K562 (cell line): ENCODE measurements around the gene GPR78. TPM values are rescaled to one million over a fixed set of nuclear protein-coding genes. Genes with fewer than 3 reads are reported as not detected.
A peak's percentile ranks its signal among the peaks of the same experiment; 100 is the strongest.

ENCODE experiments used
- ATAC-seq: fragments of 200-7000 bp; cut with Tn5 transposase; 3 replicates; pipeline ENCODE4 v1.9.1; 2020; ENCODE audit warnings: moderate library complexity
- Bru-seq: library from RNA; stranded (reverse); fragments of 400-500 nt; gene quantifications from one replicate; lab custom pipeline; 2021; lab: Mats Ljungman, UMichigan
- BruChase-seq, 2 experiments: library from RNA; stranded (reverse); fragments of 400-500 nt; gene quantifications; one replicate each; lab custom pipeline; 2021; lab: Mats Ljungman, UMichigan
- BruUV-seq: library from RNA; stranded (reverse); fragments of 400-500 nt; replicated peaks from 2 replicates; lab custom pipeline; 2021; lab: Mats Ljungman, UMichigan
- CTCF ChIA-PET: fragments of 300-600 bp; formaldehyde crosslinking; extraction: SDS; loops from one replicate; lab custom pipeline; 2021; ENCODE audit warnings: low intra/inter-chr PET ratio; lab: Yijun Ruan, JAX
- POLR2A ChIA-PET: fragments of 300-600, 350-650 bp; sonication (Branson Sonifier 250); formaldehyde crosslinking; extraction: SDS; loops from one replicate; lab custom pipeline; 2021; ENCODE audit warnings: antibody characterized with exemption, inconsistent platforms; lab: Yijun Ruan, JAX
- DNase-seq, 4 experiments: peaks; one replicate each; pipeline versions ENCODE4 v3.0.0 to v3.0.0-alpha.2; 2011 to 2018; ENCODE audit warnings: low spot score in 3 of 4, mixed read lengths in 3 of 4; ENCODE audit errors: extremely low read depth in 1 of 4
- FAIRE-seq: peaks from 2 replicates; lab custom pipeline; 2011; peaks lifted over from hg19 to GRCh38; lab: Jason Lieb, UNC
- H2AFZ ChIP-seq: 2 replicates; pipeline ENCODE4 v1.6.0; 2011; ENCODE audit warnings: low read depth, low read length, control low read depth, inconsistent platforms
- H3K27ac ChIP-seq: fragments of 200-600 bp; 3 replicates; pipeline ENCODE4 v1.8.0; 2011; ENCODE audit warnings: low read depth, mild to moderate bottlenecking, control low read depth, inconsistent platforms, low read length, moderate library complexity, mixed read lengths; ENCODE audit errors: extremely low read depth
- H3K27me3 ChIP-seq, 2 experiments: fragments of 300-600 bp in 1 of 2; 2 replicates in 1 of 2; 3 replicates in 1 of 2; pipeline versions ENCODE4 v1.6.0 to v1.8.0; 2011; ENCODE audit warnings: inconsistent platforms in 2 of 2, low read length in 2 of 2, mild to moderate bottlenecking in 1 of 2, mixed read lengths in 1 of 2, moderate library complexity in 1 of 2; ENCODE audit not compliant: control insufficient read depth in 2 of 2, insufficient read depth in 2 of 2
- H3K36me3 ChIP-seq: fragments of 300-600 bp; 3 replicates; pipeline ENCODE4 v1.8.0; 2011; ENCODE audit warnings: mild to moderate bottlenecking, low read length, inconsistent platforms; ENCODE audit not compliant: control insufficient read depth, insufficient read depth
- H3K4me1 ChIP-seq, 2 experiments: fragments of 200-600 bp in 1 of 2; replicated peaks in 1 of 2; 2 replicates in 1 of 2; 3 replicates in 1 of 2; pipeline versions ENCODE4 v1.5.1 to v1.8.0; 2011; ENCODE audit warnings: inconsistent platforms in 2 of 2, low read length in 2 of 2, mild to moderate bottlenecking in 1 of 2, mixed read lengths in 1 of 2, moderate library complexity in 1 of 2; ENCODE audit not compliant: control insufficient read depth in 2 of 2, insufficient read depth in 2 of 2
- H3K4me2 ChIP-seq: 2 replicates; pipeline ENCODE4 v1.6.1; 2011; ENCODE audit warnings: low read length, control low read depth, inconsistent platforms, mixed read lengths; ENCODE audit not compliant: insufficient read depth
- H3K4me3 ChIP-seq: fragments of 200-600 bp; sonication (generic), shearing (Covaris generic); 2 replicates; pipeline ENCODE4 v1.5.1; 2016; ENCODE audit warnings: control low read depth, inconsistent platforms
- H3K79me2 ChIP-seq: fragments of 200-600 bp; 3 replicates; pipeline ENCODE4 v1.8.0; 2011; ENCODE audit warnings: low read length, inconsistent platforms; ENCODE audit not compliant: control insufficient read depth, insufficient read depth
- H3K9ac ChIP-seq, 2 experiments: 2 replicates each; pipeline versions ENCODE4 v1.6.0 to v1.6.1; 2011; ENCODE audit warnings: low read depth in 2 of 2, low read length in 2 of 2, control low read depth in 1 of 2, inconsistent platforms in 1 of 2, mild to moderate bottlenecking in 1 of 2, mixed read lengths in 1 of 2; ENCODE audit not compliant: insufficient read depth in 1 of 2
- H3K9me1 ChIP-seq: one replicate; pipeline ENCODE4 v1.6.0; 2011; ENCODE audit warnings: inconsistent platforms, mild to moderate bottlenecking, low read length, moderate library complexity; ENCODE audit not compliant: control insufficient read depth, insufficient read depth
- H3K9me3 ChIP-seq: replicated peaks from 2 replicates; pipeline ENCODE4 v1.5.1; 2011; ENCODE audit warnings: low read depth, low read length, inconsistent platforms; ENCODE audit not compliant: control insufficient read depth, insufficient read depth
- H4K20me1 ChIP-seq: replicated peaks from 2 replicates; pipeline ENCODE4 v1.6.1; 2011; ENCODE audit warnings: low read length, inconsistent platforms, mixed read lengths; ENCODE audit not compliant: control insufficient read depth, insufficient read depth
- CREB1 ChIP-seq, 2 experiments: sonication (generic) in 1 of 2; formaldehyde crosslinking in 1 of 2; IDR thresholded peaks; 2 replicates each; pipeline versions ENCODE4 v1.6.1 to v1.8.0; 2012 to 2022; ENCODE audit warnings: inconsistent platforms in 1 of 2, mild to moderate bottlenecking in 1 of 2, missing genetic modification reagents in 1 of 2, moderate library complexity in 1 of 2
- ETS2 ChIP-seq: IDR thresholded peaks from 2 replicates; pipeline ENCODE4 v1.6.1; 2016; ENCODE audit warnings: borderline replicate concordance, missing genetic modification characterization, mild to moderate bottlenecking, moderate library complexity, missing compliant biosample characterization; ENCODE audit not compliant: poor library complexity, severe bottlenecking
- FUS ChIP-seq: fragments of 200-400 bp; formaldehyde crosslinking; optimal IDR thresholded peaks from 2 replicates; pipeline ENCODE3; 2017; ENCODE audit warnings: low read depth, low read length
- HNRNPK ChIP-seq: fragments of 200-400 bp; formaldehyde crosslinking; IDR thresholded peaks from one replicate; pipeline ENCODE4 v1.6.1; 2018; ENCODE audit warnings: mild to moderate bottlenecking, low read depth, low read length; ENCODE audit not compliant: poor library complexity, severe bottlenecking
- MAFF ChIP-seq: IDR thresholded peaks from 2 replicates; pipeline ENCODE4 v1.6.1; 2012; ENCODE audit warnings: low read length, improper control_type of control experiment
- MEF2A ChIP-seq: IDR thresholded peaks from 2 replicates; pipeline ENCODE4 v1.6.1; 2011; ENCODE audit warnings: low read depth, mild to moderate bottlenecking, low read length, moderate library complexity; ENCODE audit not compliant: control insufficient read depth
- MIER1 ChIP-seq: fragments of 450-650 bp; IDR thresholded peaks from 2 replicates; pipeline ENCODE4 v1.6.1; 2016; ENCODE audit warnings: antibody characterized with exemption, mild to moderate bottlenecking, low read depth
- MTA2 ChIP-seq: fragments of 450-650 bp; IDR thresholded peaks from 2 replicates; pipeline ENCODE4 v1.6.1; 2016; ENCODE audit warnings: low read depth
- NFE2 ChIP-seq: IDR thresholded peaks from 2 replicates; pipeline ENCODE4 v1.6.1; 2014; ENCODE audit warnings: antibody characterized with exemption, low read depth
- PCBP1 ChIP-seq: fragments of 200-400 bp; formaldehyde crosslinking; IDR thresholded peaks from 2 replicates; pipeline ENCODE4 v1.6.1; 2018; ENCODE audit warnings: mild to moderate bottlenecking, low read depth, low read length; ENCODE audit not compliant: poor library complexity, severe bottlenecking
- PHB2 ChIP-seq: fragments of 450-650 bp; IDR thresholded peaks from 2 replicates; pipeline ENCODE4 v1.6.1; 2017; ENCODE audit warnings: low read depth
- PHF20 ChIP-seq: fragments of 450-650 bp; IDR thresholded peaks from 2 replicates; pipeline ENCODE4 v1.6.1; 2018; ENCODE audit not compliant: partially characterized antibody
- POLR2AphosphoS2 ChIP-seq: IDR thresholded peaks from 2 replicates; pipeline ENCODE4 v1.6.1; 2012; ENCODE audit warnings: low read length, improper control_type of control experiment
- USF2 ChIP-seq: sonication (generic); formaldehyde crosslinking; IDR thresholded peaks from 2 replicates; pipeline ENCODE4 v1.5.0; 2020; ENCODE audit warnings: missing genetic modification reagents
- ZBTB8A ChIP-seq: fragments of 450-650 bp; IDR thresholded peaks from 2 replicates; pipeline ENCODE4 v1.6.1; 2018; ENCODE audit warnings: mild to moderate bottlenecking, moderate library complexity; ENCODE audit not compliant: partially characterized antibody
- ZC3H11A ChIP-seq: IDR thresholded peaks from 2 replicates; pipeline ENCODE4 v1.6.1; 2012; ENCODE audit warnings: low read depth, low read length, improper control_type of control experiment
- ZNF175 ChIP-seq: fragments of 200-800 bp; sonication (Bioruptor generic); IDR thresholded peaks from 2 replicates; pipeline ENCODE4 v1.6.1; 2016; ENCODE audit warnings: low read depth, mild to moderate bottlenecking, missing genetic modification characterization, missing compliant biosample characterization
- ZNF561 ChIP-seq: fragments of 450-650 bp; formaldehyde crosslinking; conservative IDR thresholded peaks from 2 replicates; pipeline ENCODE4 v1.4.0; 2020; ENCODE audit warnings: mild to moderate bottlenecking, moderate library complexity
- WGBS: fragments of 100-300 bp; shearing (Covaris generic); methylation state at CpG from one replicate; pipeline ENCODE4 v1.1.6; 2016; ENCODE audit warnings: low coverage, mixed read lengths; ENCODE audit not compliant: insufficient coverage; ENCODE audit errors: missing lambda C conversion rate; 5-methylcytosine and 5-hydroxymethylcytosine counted together
- in situ Hi-C: fragments of 300-500 bp; cut with MboI; formaldehyde crosslinking; loops from 4 replicates; pipeline ENCODE4 v1.15.0; 2018; ENCODE audit warnings: inconsistent platforms, mixed read lengths
- intact Hi-C: fragments of 100-400 bp; cut with micrococcal nuclease; formaldehyde crosslinking; loops from 2 replicates; pipeline ENCODE4 v1.14.2; 2022
- long read RNA-seq, 3 experiments: library from polyadenylated mRNA in 2 of 3; library from RNA in 1 of 3; unstranded in 2 of 3; stranded (forward) in 1 of 3; transcript quantifications; one replicate each; pipeline ENCODE4 v2.0.0, GENCODE V29; 2019 to 2022
- polyA minus RNA-seq, 3 experiments: library from RNA; depleted of rRNA, polyadenylated mRNA; stranded (reverse); fragments of >200 nt; gene quantifications; 2 replicates each; pipeline ENCODE4 v1.2.3, GENCODE V29; 2011
- polyA plus RNA-seq, 8 experiments: library from polyadenylated mRNA; depleted of rRNA in 4 of 8; stranded (reverse) in 5 of 8; unstranded in 3 of 8; fragments of >200 nt; fragmentation: Nextera tagmentation in 2 of 8; fragmentation: Illumina TruSeq in 1 of 8; extraction: Ambion mirVana in 2 of 8; extraction: Trizol in 1 of 8; gene quantifications; 2 replicates each; pipeline versions ENCODE4 v1.2.1 to v1.2.3, GENCODE V29; 2011 to 2014; ENCODE audit warnings: inconsistent platforms in 1 of 8, missing spikeins in 1 of 8
- total RNA-seq, 7 experiments: library from RNA; depleted of rRNA in 6 of 7; stranded (reverse); fragments of >200 nt in 6 of 7; fragmentation: Illumina TruSeq in 2 of 7; extraction: Trizol in 2 of 7; gene quantifications; 2 replicates each; pipeline versions ENCODE4 v1.2.1 to v1.2.3, GENCODE V29; 2011 to 2021; ENCODE audit warnings: low replicate concordance in 1 of 7

Gene GPR78
- total RNA-seq (2011; cell fraction: chromatin; rRNA removed; ENCODE audit: low replicate concordance), result 4.4 and 8.6 TPM in 2 replicates
- 2.4 and 3.2 TPM in 2 replicates for total RNA-seq (2011; cell fraction: nucleolus; rRNA removed)
- 3.6 and 4.8 TPM in 2 replicates for total RNA-seq (2011; cell fraction: nucleoplasm; rRNA removed)
- total RNA-seq (2014; rRNA removed), result 0.04 TPM in 1 of 2 replicates, not detected in the other
- total RNA-seq (2014; rRNA removed; fragmentation: Illumina TruSeq; extraction: Trizol), result not detected in 2 replicates
- total RNA-seq (2015; rRNA removed; fragmentation: Illumina TruSeq; extraction: Trizol), result 0.07 TPM in 1 of 2 replicates, not detected in the other
- total RNA-seq (2021), result 0.09 and 0.16 TPM in 2 replicates
- 0.13 TPM in 1 of 2 replicates, not detected in the other for polyA plus RNA-seq (2011; rRNA removed)
- 0.07 TPM in 1 of 2 replicates, not detected in the other for polyA plus RNA-seq (2011; cell fraction: cytosol; rRNA removed)
- polyA plus RNA-seq (2011; cell fraction: nucleus; rRNA removed), result 0.20 and 1.3 TPM in 2 replicates
- 0.08 and 0.39 TPM in 2 replicates for polyA plus RNA-seq (2012)
- polyA plus RNA-seq (2014; fragmentation: Illumina TruSeq; extraction: Trizol), result 0.06 TPM in 1 of 2 replicates, not detected in the other
- polyA plus RNA-seq (2014; fragmentation: Nextera tagmentation; extraction: Ambion mirVana), result not detected
- polyA plus RNA-seq (2014; rRNA removed), result 0.04 and 0.08 TPM in 2 replicates
- polyA minus RNA-seq (2011; rRNA and poly(A)+ RNA removed), result 0.21 TPM in 1 of 2 replicates, not detected in the other
- not detected in 2 replicates for polyA minus RNA-seq (2011; cell fraction: cytosol; rRNA and poly(A)+ RNA removed)
- polyA minus RNA-seq (2011; cell fraction: nucleus; rRNA and poly(A)+ RNA removed), result 0.11 and 0.67 TPM in 2 replicates
- not detected for Bru-seq, nascent RNA
- BruChase-seq, experiment 1, labeled RNA remaining after a 2-hour chase, result percentile 11 among the genes with signal in this experiment
- not detected for BruChase-seq, experiment 2, labeled RNA remaining after a 6-hour chase
- long read RNA-seq, experiment 1, partial matches to known transcripts, result 1 of 2 reads
- long read RNA-seq, experiment 1, other reads (novel, unspliced or antisense), result 1 of 2 reads
- long read RNA-seq, experiment 2, result 0 reads
- long read RNA-seq, experiment 3, result 0 reads

- peaks cover 0 to 12% of the 10 kb centered on the region in 2 experiments; a peak in 2 of 5 replicates for H3K4me1 ChIP-seq
- H4K20me1 ChIP-seq, result peaks cover 4% of the 10 kb centered on the region
- no TSS peak for BruUV-seq
- H3K79me2 ChIP-seq, result no peaks in the 10 kb centered on the region
- FAIRE-seq, result no peak
- ATAC-seq, result peak; percentile 99
- no peak within 1 kb of the TSS for H3K4me3 ChIP-seq
- 8% methylated on average over 49 of the region's 63 CpGs for WGBS
- H3K9me1 ChIP-seq, result no peaks in the 10 kb centered on the region
- peak; percentile 75 to 90 (median 87) for DNase-seq
- no peak within 1 kb of the TSS for H3K27ac ChIP-seq
- in situ Hi-C loops (no loop called here), intact Hi-C loops (no loop called here)
- no peak within 1 kb of the TSS for H3K9ac ChIP-seq
- ChIA-PET CTCF (no interaction called here), POLR2A (interaction anchor here (0.5 to 0.8 kb wide), 4 partner anchors 10 to 404 kb away, joined by 3 to 4 read pairs (median 4); no protein-coding TSS in a partner anchor)
- no peaks in the 10 kb centered on the region for H3K9me3 ChIP-seq
- H3K4me2 ChIP-seq, result no peak within 1 kb of the TSS
- H2AFZ ChIP-seq, result no peak within 1 kb of the TSS
- peaks cover 3 to 40% of the 10 kb centered on the region in 2 experiments; a peak in 3 of 5 replicates for H3K27me3 ChIP-seq
- no peaks in the 10 kb centered on the region for H3K36me3 ChIP-seq
- peak; percentile 94 for TF ChIP-seq MIER1
- peak; percentile 16; the same call in 1 of the 2 replicates for TF ChIP-seq USF2 (CRISPR knock-in tag)
- no peak for TF ChIP-seq ZBTB8A
- TF ChIP-seq MTA2, result no peak
- no peak for TF ChIP-seq HNRNPK
- no peak for TF ChIP-seq ZNF175 (CRISPR knock-in tag)
- no peak for TF ChIP-seq NFE2
- no peak for TF ChIP-seq ZC3H11A
- TF ChIP-seq PCBP1, result peak; percentile 16
- no peak for TF ChIP-seq ZNF561
- no peak for TF ChIP-seq ETS2
- TF ChIP-seq MEF2A, result no peak
- TF ChIP-seq MAFF, result no peak
- TF ChIP-seq PHF20, result no peak
- no peak for TF ChIP-seq POLR2AphosphoS2
- no peak for TF ChIP-seq CREB1 (IDR thresholded peaks at IDR 0.05)
- peak; percentile 50; the same call in 1 of the 2 replicates for TF ChIP-seq CREB1 (CRISPR knock-in tag; IDR thresholded peaks at IDR 0.05)
- TF ChIP-seq FUS, result no peak
- TF ChIP-seq PHB2, result no peak
Measured at GRCh38 chr4:8580321-8581093, at the start of gene GPR78. GPR78 (plus strand) TSS chr4:8580392; CDS start chr4:8580983, 591 bp downstream.
